GM12872 (cell line): ENCODE results near the gene TBC1D5.

ENCODE experiments used
- TF ChIP-seq, protein P1 (sequence below): IDR thresholded peaks from 3 replicates; pipeline ENCODE4 v1.5.1; 2011; ENCODE audit warnings: low read depth, mild to moderate bottlenecking, low read length, moderate library complexity; ENCODE audit not compliant: insufficient read depth

TBC1D5 gene

DNA sequence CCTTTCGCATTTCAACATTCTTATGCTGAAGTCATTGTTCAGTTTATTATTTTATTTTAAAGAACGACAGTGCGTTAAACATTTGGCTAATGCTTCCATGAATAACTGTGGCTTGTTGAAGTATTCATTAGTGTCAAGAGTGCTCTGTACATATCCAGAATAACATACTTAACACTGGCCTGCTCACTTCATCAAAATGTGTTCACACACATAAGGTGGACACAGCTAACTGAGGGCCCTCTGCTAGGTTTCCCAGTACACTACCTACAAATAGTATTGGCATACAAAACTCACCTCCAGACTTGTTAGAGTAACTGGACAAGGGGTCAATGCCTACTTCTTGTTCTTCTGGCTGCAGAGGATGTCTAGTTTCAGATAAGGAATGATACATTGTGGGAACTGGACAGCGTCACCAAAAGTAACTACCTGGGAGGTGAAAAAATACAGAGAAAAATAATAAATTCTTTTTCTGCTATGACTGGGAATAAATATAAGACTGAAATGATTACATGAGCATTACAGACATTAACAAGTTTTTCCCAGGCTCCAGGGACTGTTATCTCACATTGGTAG is 234.2 kb downstream of the TBC1D5 start:
- TF ChIP-seq, protein P1, sequence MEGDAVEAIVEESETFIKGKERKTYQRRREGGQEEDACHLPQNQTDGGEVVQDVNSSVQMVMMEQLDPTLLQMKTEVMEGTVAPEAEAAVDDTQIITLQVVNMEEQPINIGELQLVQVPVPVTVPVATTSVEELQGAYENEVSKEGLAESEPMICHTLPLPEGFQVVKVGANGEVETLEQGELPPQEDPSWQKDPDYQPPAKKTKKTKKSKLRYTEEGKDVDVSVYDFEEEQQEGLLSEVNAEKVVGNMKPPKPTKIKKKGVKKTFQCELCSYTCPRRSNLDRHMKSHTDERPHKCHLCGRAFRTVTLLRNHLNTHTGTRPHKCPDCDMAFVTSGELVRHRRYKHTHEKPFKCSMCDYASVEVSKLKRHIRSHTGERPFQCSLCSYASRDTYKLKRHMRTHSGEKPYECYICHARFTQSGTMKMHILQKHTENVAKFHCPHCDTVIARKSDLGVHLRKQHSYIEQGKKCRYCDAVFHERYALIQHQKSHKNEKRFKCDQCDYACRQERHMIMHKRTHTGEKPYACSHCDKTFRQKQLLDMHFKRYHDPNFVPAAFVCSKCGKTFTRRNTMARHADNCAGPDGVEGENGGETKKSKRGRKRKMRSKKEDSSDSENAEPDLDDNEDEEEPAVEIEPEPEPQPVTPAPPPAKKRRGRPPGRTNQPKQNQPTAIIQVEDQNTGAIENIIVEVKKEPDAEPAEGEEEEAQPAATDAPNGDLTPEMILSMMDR, result no peak

DNA sequence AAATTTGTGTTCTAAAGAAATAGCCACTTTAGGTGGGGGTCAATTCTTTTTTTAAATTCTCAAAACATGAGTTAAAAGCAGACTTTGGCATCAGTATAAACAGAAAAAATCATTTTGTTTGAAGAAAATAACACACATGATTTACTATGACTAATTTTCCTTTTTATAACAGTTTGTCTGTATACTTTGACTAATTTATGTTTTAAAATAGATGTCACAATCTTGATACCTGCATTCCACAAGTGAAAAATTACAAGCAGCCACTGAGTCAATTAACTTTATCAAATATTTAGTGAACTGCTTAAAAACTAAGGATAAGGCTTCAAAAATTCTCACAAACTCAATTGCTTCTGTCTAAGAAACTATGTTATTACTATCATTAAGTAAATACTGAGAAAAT is 235.0 kb downstream of the TBC1D5 start:
- TF ChIP-seq, protein P1, result no peak

DNA sequence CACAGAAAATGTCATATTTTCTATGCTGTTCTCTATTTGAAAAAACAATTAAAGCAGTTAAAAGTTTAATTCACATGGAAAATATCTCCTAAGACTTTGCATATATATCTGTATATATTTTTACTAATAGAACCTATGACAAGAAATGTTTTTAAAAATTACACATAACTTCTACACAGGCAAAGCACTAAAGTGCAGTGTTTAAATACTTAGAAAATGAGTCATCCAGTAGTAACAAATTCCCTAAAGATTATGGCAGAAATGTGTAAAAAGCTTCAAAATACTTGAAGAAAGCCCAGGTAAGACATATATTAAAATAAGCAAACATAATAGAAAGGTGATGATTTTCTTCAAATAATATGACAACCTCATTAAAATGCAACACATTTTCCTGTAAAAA is 236.6 kb downstream of the TBC1D5 start:
- TF ChIP-seq, protein P1, result no peak

DNA sequence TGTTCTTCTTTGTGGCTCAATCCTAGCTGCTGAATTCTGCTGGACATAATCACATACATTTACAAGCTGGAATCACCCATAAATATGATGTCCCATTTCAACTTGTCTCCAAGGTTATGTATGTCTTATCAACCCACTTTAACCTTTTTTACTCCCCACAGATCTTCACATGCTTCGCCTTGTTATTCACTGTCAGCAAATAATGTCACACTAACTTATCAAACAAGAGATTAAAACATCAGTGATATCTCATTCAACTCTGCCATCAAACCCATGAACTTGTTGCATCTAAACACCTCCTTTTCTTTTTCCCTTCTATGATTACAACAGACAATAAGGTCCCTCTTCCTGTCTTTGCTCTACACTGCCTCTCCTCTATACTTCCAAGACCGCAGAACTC is 240.7 kb downstream of the TBC1D5 start:
- TF ChIP-seq, protein P1, result no peak

DNA sequence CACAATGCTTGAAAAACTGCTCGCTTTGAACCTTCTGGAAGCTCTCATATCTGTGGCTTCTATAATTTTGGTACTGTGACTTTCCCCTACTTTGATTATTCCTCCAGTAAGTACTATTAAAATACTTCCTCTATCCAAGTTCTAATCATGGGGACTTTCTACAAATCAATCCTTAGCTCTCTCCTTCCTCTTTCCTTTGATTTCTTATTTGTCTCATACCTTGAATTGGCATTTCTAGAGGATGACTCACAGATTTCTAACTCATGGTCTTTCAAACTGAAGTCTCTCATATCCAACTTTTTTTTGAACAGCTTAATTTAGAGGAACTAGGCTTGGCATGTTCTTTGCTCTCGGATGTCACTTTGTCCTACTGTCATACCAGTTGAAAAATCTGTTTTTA is 241.8 kb downstream of the TBC1D5 start:
- TF ChIP-seq, protein P1, result no peak

DNA sequence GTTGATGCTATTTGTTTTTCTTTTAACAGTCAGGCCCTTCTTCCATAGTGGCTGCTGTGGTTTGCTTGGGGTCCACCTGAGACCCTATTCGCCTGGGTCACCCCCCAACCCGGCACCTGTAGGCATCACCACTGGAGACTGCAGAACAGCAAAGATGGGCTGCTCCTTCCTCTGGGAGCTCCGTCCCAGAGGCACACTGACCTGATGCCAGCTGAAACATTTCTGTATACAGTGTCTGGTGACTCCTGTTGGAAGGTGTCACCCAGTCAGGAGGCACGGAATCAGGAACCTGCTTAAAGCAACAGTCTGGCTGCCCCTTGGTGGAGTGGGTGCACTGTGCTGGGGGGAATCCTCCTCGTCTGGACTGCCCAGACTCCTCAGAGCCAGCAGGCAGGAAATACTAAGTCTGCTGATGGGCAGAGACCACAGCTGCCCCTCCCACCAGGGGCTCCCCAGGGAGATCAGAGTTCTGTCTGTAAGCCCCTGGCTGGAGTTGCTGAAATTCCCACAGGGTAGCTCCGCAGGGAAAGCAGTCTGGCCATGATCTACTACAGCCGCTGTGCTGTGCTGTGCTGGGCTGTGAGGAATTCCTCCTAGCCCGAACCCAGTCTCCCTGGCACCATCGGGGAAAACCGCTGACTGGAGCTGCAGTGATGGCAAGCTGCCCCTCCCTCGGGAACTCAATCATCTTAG is 248.2 kb downstream of the TBC1D5 start:
- TF ChIP-seq, protein P1, result no peak

DNA sequence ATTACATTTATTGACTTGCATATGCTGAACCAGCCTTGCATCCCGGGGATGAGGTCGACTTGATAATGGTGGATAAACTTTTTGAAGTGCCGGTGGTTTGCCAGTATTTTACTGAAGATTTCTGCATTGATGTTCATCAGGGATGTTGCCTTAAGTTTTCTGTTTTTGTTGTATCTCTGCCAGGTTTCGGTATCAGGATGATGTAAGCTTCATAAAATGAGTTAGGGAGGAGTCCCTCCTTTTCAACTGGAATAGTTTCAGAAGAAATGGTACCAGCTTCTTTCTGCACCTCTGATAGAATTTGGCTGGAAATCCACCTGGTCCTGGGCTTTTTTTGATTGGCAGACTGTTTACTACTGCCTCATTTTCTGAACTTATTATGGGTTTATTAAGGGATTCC is 250.8 kb downstream of the TBC1D5 start:
- TF ChIP-seq, protein P1, result no peak
